ENCODE data around the gene VPS35.
A peak's percentile ranks its signal among the peaks of the same experiment; 100 is the strongest.
"Not testable (repeated sequence)": the region's sequence is repeated elsewhere in the genome, so short reads cannot be mapped to it uniquely, and the experiment has no call there.

The VPS35 gene

GRCh38 chr16:46696957-46697356 is 8.0 kb upstream of the VPS35 start:
- no peak overlapping the region for H3K27ac Mint-ChIP-seq
- H3K27me3 Mint-ChIP-seq, result no peaks in the 10 kb centered on the region
- peaks cover 6% of the 10 kb centered on the region for H3K36me3 Mint-ChIP-seq
- no peaks in the 10 kb centered on the region for H3K9me3 Mint-ChIP-seq
- no peak overlapping the region for H3K4me3 Mint-ChIP-seq
- peaks cover under 1% of the 10 kb centered on the region for H3K4me1 Mint-ChIP-seq
- DNase-seq (ENCODE audit: low spot score in 2 of 2) (no peak), ATAC-seq (ENCODE audit: low read depth) (no peak)

GRCh38 chr16:46695937-46696336 is 7.0 kb upstream of the VPS35 start:
- Mint-ChIP-seq H3K27me3 (no peaks in the 10 kb centered on the region), H3K4me3 (no peak overlapping the region), H3K9me3 (no peaks in the 10 kb centered on the region), H3K4me1 (peaks cover 10% of the 10 kb centered on the region), H3K27ac (no peak overlapping the region), H3K36me3 (peaks cover 6% of the 10 kb centered on the region)
- ATAC-seq (ENCODE audit: low read depth), result no peak
- no peak for DNase-seq (ENCODE audit: low spot score in 2 of 2)

GRCh38 chr16:46693598-46693997 is 4.6 kb upstream of the VPS35 start:
- peaks cover 6% of the 10 kb centered on the region for H3K36me3 Mint-ChIP-seq

GRCh38 chr16:46691726-46692125 is 2.7 kb upstream of the VPS35 start:
- peak overlapping the region; percentile 73 for H3K4me3 Mint-ChIP-seq

More at GRCh38 chr16:46693598-46693997, 4.6 kb upstream of the VPS35 start:
- Mint-ChIP-seq H3K4me3 (no peak overlapping the region), H3K9me3 (no peaks in the 10 kb centered on the region), H3K27me3 (no peaks in the 10 kb centered on the region), H3K4me1 (peaks cover 13% of the 10 kb centered on the region), H3K27ac (no peak overlapping the region)
- ATAC-seq (ENCODE audit: low read depth) (no peak), DNase-seq (ENCODE audit: low spot score in 2 of 2) (no peak)

GRCh38 chr16:46690281-46691178 is 1.6 kb upstream of the VPS35 start:
- H3K27ac Mint-ChIP-seq, result no peak overlapping the region
- no peaks in the 10 kb centered on the region for H3K27me3 Mint-ChIP-seq
- DNase-seq (ENCODE audit: low spot score in 2 of 2) (no peak), ATAC-seq (ENCODE audit: low read depth) (no peak)
- no peaks in the 10 kb centered on the region for H3K9me3 Mint-ChIP-seq
- H3K4me1 Mint-ChIP-seq, result peaks cover 28% of the 10 kb centered on the region
- no peak overlapping the region for H3K4me3 Mint-ChIP-seq
- H3K36me3 Mint-ChIP-seq, result peaks cover 3% of the 10 kb centered on the region

More at GRCh38 chr16:46691726-46692125, 2.7 kb upstream of the VPS35 start:
- peaks cover 24% of the 10 kb centered on the region for H3K4me1 Mint-ChIP-seq
- H3K27me3 Mint-ChIP-seq, result no peaks in the 10 kb centered on the region
- DNase-seq (ENCODE audit: low spot score in 2 of 2) (no peak), ATAC-seq (ENCODE audit: low read depth) (no peak)
- peak overlapping the region; percentile 63 for H3K27ac Mint-ChIP-seq
- H3K9me3 Mint-ChIP-seq, result no peaks in the 10 kb centered on the region
- H3K36me3 Mint-ChIP-seq, result peaks cover 6% of the 10 kb centered on the region

- no peak within 1 kb of the TSS for H3K27ac Mint-ChIP-seq
- no peaks in the 10 kb centered on the region for H3K36me3 Mint-ChIP-seq
- peaks cover 31% of the 10 kb centered on the region for H3K4me1 Mint-ChIP-seq
- DNase-seq (ENCODE audit: low spot score in 2 of 2), result peak; percentile 94 to 99
- H3K9me3 Mint-ChIP-seq, result no peaks in the 10 kb centered on the region
- H3K4me3 Mint-ChIP-seq, result no peak within 1 kb of the TSS
- ATAC-seq (ENCODE audit: low read depth), result peak; percentile 69
- H3K27me3 Mint-ChIP-seq, result no peaks in the 10 kb centered on the region
Measured at GRCh38 chr16:46689365-46690280, 645 bp upstream of the VPS35 start, which contains the start of gene ORC6. TSS of gene ORC6 (plus strand) at chr16:46689659. CDS start at chr16:46689706, 47 bp downstream.

- Mint-ChIP-seq H3K4me1 (peaks cover 39% of the 10 kb centered on the region), H3K4me3 (no peak overlapping the region), H3K9me3 (no peaks in the 10 kb centered on the region), H3K27ac (no peak overlapping the region), H3K36me3 (no peaks in the 10 kb centered on the region), H3K27me3 (no peaks in the 10 kb centered on the region)
- peak; percentile 54 to 57 for DNase-seq (ENCODE audit: low spot score in 2 of 2)
- ATAC-seq (ENCODE audit: low read depth), result peak; percentile 25
Measured at GRCh38 chr16:46688101-46688653, 801 bp downstream of the VPS35 start.

GRCh38 chr16:46687486-46687885 is 1.5 kb downstream of the VPS35 start:
- Mint-ChIP-seq H3K4me3 (no peak overlapping the region), H3K36me3 (no peaks in the 10 kb centered on the region), H3K27ac (no peak overlapping the region), H3K9me3 (no peaks in the 10 kb centered on the region), H3K4me1 (peaks cover 42% of the 10 kb centered on the region), H3K27me3 (no peaks in the 10 kb centered on the region)
- ATAC-seq (ENCODE audit: low read depth) (no peak), DNase-seq (ENCODE audit: low spot score in 2 of 2) (no peak)

GRCh38 chr16:46686815-46687473 is 2.0 kb downstream of the VPS35 start:
- no peak for DNase-seq (ENCODE audit: low spot score in 2 of 2)
- H3K27ac Mint-ChIP-seq, result no peak overlapping the region
- H3K9me3 Mint-ChIP-seq, result no peaks in the 10 kb centered on the region
- H3K36me3 Mint-ChIP-seq, result no peaks in the 10 kb centered on the region
- no peak for ATAC-seq (ENCODE audit: low read depth)
- no peak overlapping the region for H3K4me3 Mint-ChIP-seq
- H3K4me1 Mint-ChIP-seq, result peaks cover 45% of the 10 kb centered on the region
- H3K27me3 Mint-ChIP-seq, result no peaks in the 10 kb centered on the region

- H3K4me1 Mint-ChIP-seq, result peaks cover 23% of the 10 kb centered on the region
- not testable (repeated sequence) for H3K9me3 Mint-ChIP-seq; H3K27me3 Mint-ChIP-seq; DNase-seq (ENCODE audit: low spot score in 2 of 2); ATAC-seq (ENCODE audit: low read depth); H3K4me3 Mint-ChIP-seq
- peaks cover 12% of the 10 kb centered on the region for H3K36me3 Mint-ChIP-seq
- peak overlapping the region; percentile 38 for H3K27ac Mint-ChIP-seq
Measured at GRCh38 chr16:46681867-46682266, 7.1 kb downstream of the VPS35 start.

GRCh38 chr16:46677943-46678342 is 11.0 kb downstream of the VPS35 start:
- not testable (repeated sequence) for H3K9me3 Mint-ChIP-seq; H3K4me3 Mint-ChIP-seq; ATAC-seq (ENCODE audit: low read depth); H3K27me3 Mint-ChIP-seq; H3K4me1 Mint-ChIP-seq; H3K27ac Mint-ChIP-seq; DNase-seq (ENCODE audit: low spot score in 2 of 2)
- peaks cover 21% of the 10 kb centered on the region for H3K36me3 Mint-ChIP-seq

GRCh38 chr16:46673320-46674013 is 15.5 kb downstream of the VPS35 start:
- Mint-ChIP-seq H3K4me1 (peaks cover 2% of the 10 kb centered on the region), H3K27ac (no peak overlapping the region), H3K9me3 (no peaks in the 10 kb centered on the region), H3K4me3 (no peak overlapping the region), H3K36me3 (peaks cover 21% of the 10 kb centered on the region), H3K27me3 (no peaks in the 10 kb centered on the region)
- ATAC-seq (ENCODE audit: low read depth), result peak; percentile 98
- peak; percentile 34 to 47 for DNase-seq (ENCODE audit: low spot score in 2 of 2)

- H3K4me1 Mint-ChIP-seq, result peaks cover 14% of the 10 kb centered on the region
- peak overlapping the region; percentile 17 for H3K27ac Mint-ChIP-seq
- no peak for ATAC-seq (ENCODE audit: low read depth)
Measured at GRCh38 chr16:46662123-46662522, 26.9 kb downstream of the VPS35 start.

More at GRCh38 chr16:46662123-46662522, 26.9 kb downstream of the VPS35 start:
- Mint-ChIP-seq H3K4me3 (no peak overlapping the region), H3K9me3 (no peaks in the 10 kb centered on the region), H3K36me3 (peaks cover 27% of the 10 kb centered on the region), H3K27me3 (no peaks in the 10 kb centered on the region)
- no peak for DNase-seq (ENCODE audit: low spot score in 2 of 2)

Data from memory B cell (primary cell).